ENCODE data around the gene ADAMTS18. TPM values are rescaled to one million over a fixed set of nuclear protein-coding genes. Genes with fewer than 3 reads are reported as not detected.

Gene ADAMTS18
- total and polyA plus RNA-seq, 2 of the 8 experiments (the other 6 are each of a cell fraction or from before 2014, with no cell fraction given) = 0.05 to 0.19 TPM

- Histone ChIP-seq H3K79me1 (ENCODE audit: low read depth, low read length) (no peaks in the 10 kb centered on the region), H2BK12ac (ENCODE audit: low read depth, low read length) (no peak overlapping the region), H3K27me3 (replicated peaks in 1 of 4; ENCODE audit: control insufficient read depth in 3 of 4, extremely low read depth in 1 of 4, insufficient read depth in 3 of 4, low read length in 3 of 4) (no peaks in the 10 kb centered on the region), H3K4me1 (replicated peaks in 1 of 4; ENCODE audit: control insufficient read depth in 3 of 4, insufficient read depth in 4 of 4, low read length in 3 of 4) (peaks cover 0 to 7% (median 5%) of the 10 kb centered on the region in 4 experiments; a peak in 3 of 7 replicates), H3K9me3 (ENCODE audit: insufficient read depth in 2 of 2, low read depth in 1 of 2, low read length in 1 of 2) (no peaks in the 10 kb centered on the region), H2BK20ac (ENCODE audit: low read length) (no peak overlapping the region), H2AK5ac (ENCODE audit: low read depth, low read length) (no peak overlapping the region), H3K4ac (replicated peaks; ENCODE audit: insufficient read length, low read depth, low read length) (no peak overlapping the region), H2BK15ac (ENCODE audit: low read length) (no peak overlapping the region), H4K20me1 (replicated peaks in 1 of 2; ENCODE audit: control insufficient read depth in 1 of 2, insufficient read depth in 2 of 2, low read length in 2 of 2) (no peaks in the 10 kb centered on the region), H3K4me3 (ENCODE audit: extremely low read depth in 1 of 4, insufficient read depth in 2 of 4, low read depth in 3 of 4, low read length in 4 of 4) (no peak overlapping the region), H3K23me2 (ENCODE audit: low read depth, low read length) (no peaks in the 10 kb centered on the region), H2BK5ac (ENCODE audit: low read depth, low read length) (no peak overlapping the region), H3K27ac (ENCODE audit: low read depth, low read length) (no peak overlapping the region), H4K5ac (ENCODE audit: insufficient read length, low read depth, low read length) (no peak overlapping the region), H4K91ac (replicated peaks; ENCODE audit: insufficient read length, low read length) (no peak overlapping the region), H2BK120ac (replicated peaks; ENCODE audit: low read depth, low read length) (no peak overlapping the region), H3K36me3 (ENCODE audit: control insufficient read depth in 2 of 4, insufficient read depth in 4 of 4, low read length in 3 of 4) (no peaks in the 10 kb centered on the region), H4K8ac (ENCODE audit: extremely low read depth, insufficient read depth, low read length) (no peak overlapping the region), H2AFZ (ENCODE audit: low read length) (no peak overlapping the region), H3K79me2 (ENCODE audit: control insufficient read depth in 1 of 2, insufficient read depth in 2 of 2, low read length in 2 of 2) (no peaks in the 10 kb centered on the region), H3K23ac (ENCODE audit: insufficient read length) (no peak overlapping the region), H3K14ac (ENCODE audit: insufficient read length) (no peak overlapping the region), H3K18ac (ENCODE audit: extremely low read depth, low read length) (no peak overlapping the region), H3K9ac (replicated peaks in 1 of 4; ENCODE audit: extremely low read depth in 1 of 4, low read depth in 3 of 4, low read length in 3 of 4) (no peak overlapping the region), H3K56ac (replicated peaks; ENCODE audit: insufficient read length, low read depth, low read length) (no peak overlapping the region), H3K4me2 (ENCODE audit: insufficient read depth in 1 of 2, low read depth in 2 of 2, low read length in 2 of 2) (no peak overlapping the region)
- WGBS, 2 experiments (ENCODE audit: extremely low coverage in 1 of 2, insufficient coverage in 1 of 2, insufficient read length in 1 of 2, insufficient replicate concordance in 2 of 2, low coverage in 1 of 2, low lambda C conversion rate in 2 of 2, missing lambda C conversion rate in 1 of 2) = 98% methylated on average over 6 of the region's 6 CpGs; no CpG with 5 or more reads in 1 of the 2 experiments
- DNase-seq (ENCODE audit: low read depth in 1 of 2, low spot score in 2 of 2) (no peak), FAIRE-seq (no peak)
- TF ChIP-seq BACH1 (IDR thresholded peaks at IDR 0.05; ENCODE audit: low read length) (no peak), ATF3 (IDR thresholded peaks at IDR 0.05; ENCODE audit: insufficient read depth, low read depth, low read length) (no peak), KDM4A (IDR thresholded peaks at IDR 0.05; ENCODE audit: low read depth, low read length, severe bottlenecking) (no peak), CBX8 (IDR thresholded peaks at IDR 0.05; ENCODE audit: borderline replicate concordance, low read depth, low read length) (no peak), POU5F1 (IDR thresholded peaks at IDR 0.05; ENCODE audit: low read depth, low read length) (no peak), SP4 (IDR thresholded peaks at IDR 0.05; ENCODE audit: low read length) (no peak), POLR2A (IDR thresholded peaks at IDR 0.05; ENCODE audit: control extremely low read depth in 1 of 2, low read depth in 2 of 2, low read length in 2 of 2) (no peak), RFX5 (IDR thresholded peaks at IDR 0.05; ENCODE audit: borderline replicate concordance, low read depth, low read length) (no peak), RNF2 (IDR thresholded peaks at IDR 0.05; ENCODE audit: borderline replicate concordance, low read depth, low read length, missing control alignments, poor library complexity, severe bottlenecking) (no peak), ASH2L (IDR thresholded peaks at IDR 0.05; ENCODE audit: low read length) (no peak), PHF8 (conservative IDR thresholded peaks at IDR 0.05; ENCODE audit: low read depth, low read length) (no peak), TCF12 (IDR thresholded peaks at IDR 0.05; ENCODE audit: low read depth, low read length) (no peak), CBX5 (IDR thresholded peaks at IDR 0.05; ENCODE audit: low read depth, low read length) (no peak)
- POLR2A ChIA-PET (ENCODE audit: partially characterized antibody) = no interaction called here
- CTCF ChIA-PET (ENCODE audit: partially characterized antibody) = no interaction called here
Measured at GRCh38 chr16:77402118-77402517, 32.7 kb downstream of the ADAMTS18 start.

Measured in H1 (cell line).